ENCODE measurements around the gene HEBP1.

The HEBP1 gene

GRCh38 chr12:13022851-13023271 is 22.8 kb upstream of the HEBP1 start:
- Histone ChIP-seq H3K36me3 (ENCODE audit: control insufficient read depth in 1 of 2, insufficient read depth in 2 of 2, low read length in 2 of 2) (no peaks in the 10 kb centered on the region), H3K27me3 (ENCODE audit: low read depth, low read length) (no peaks in the 10 kb centered on the region), H3K4me3 (ENCODE audit: low read depth in 1 of 2, low read length in 2 of 2) (no peak overlapping the region), H3K27ac (ENCODE audit: low read length) (no peak overlapping the region), H3K4me1 (ENCODE audit: control insufficient read depth in 1 of 2, insufficient read depth in 2 of 2, low read length in 2 of 2) (no peaks in the 10 kb centered on the region), H3K9me3 (ENCODE audit: control insufficient read depth in 1 of 2, low read length in 2 of 2) (no peaks in the 10 kb centered on the region)

- no peaks in the 10 kb centered on the region for H3K36me3 ChIP-seq (ENCODE audit: control insufficient read depth in 1 of 2, insufficient read depth in 2 of 2, low read length in 2 of 2)
- no peaks in the 10 kb centered on the region for H3K9me3 ChIP-seq (ENCODE audit: control insufficient read depth in 1 of 2, low read length in 2 of 2)
- no peaks in the 10 kb centered on the region for H3K4me1 ChIP-seq (ENCODE audit: control insufficient read depth in 1 of 2, insufficient read depth in 2 of 2, low read length in 2 of 2)
- H3K4me3 ChIP-seq (ENCODE audit: low read depth in 1 of 2, low read length in 2 of 2) = no peak overlapping the region
- no peak overlapping the region for H3K27ac ChIP-seq (ENCODE audit: low read length)
- H3K27me3 ChIP-seq (ENCODE audit: low read depth, low read length) = no peaks in the 10 kb centered on the region
Observed at GRCh38 chr12:13011098-13011497, 11.0 kb upstream of the HEBP1 start.

GRCh38 chr12:13008741-13009380 is 8.8 kb upstream of the HEBP1 start:
- Histone ChIP-seq H3K27ac (ENCODE audit: low read length) (no peak overlapping the region), H3K9me3 (ENCODE audit: control insufficient read depth in 1 of 2, low read length in 2 of 2) (no peaks in the 10 kb centered on the region), H3K4me1 (ENCODE audit: control insufficient read depth in 1 of 2, insufficient read depth in 2 of 2, low read length in 2 of 2) (no peaks in the 10 kb centered on the region), H3K4me3 (ENCODE audit: low read depth in 1 of 2, low read length in 2 of 2) (no peak overlapping the region), H3K36me3 (ENCODE audit: control insufficient read depth in 1 of 2, insufficient read depth in 2 of 2, low read length in 2 of 2) (no peaks in the 10 kb centered on the region), H3K27me3 (ENCODE audit: low read depth, low read length) (no peaks in the 10 kb centered on the region)

GRCh38 chr12:13007496-13008233 is 7.6 kb upstream of the HEBP1 start:
- Histone ChIP-seq H3K4me1 (ENCODE audit: control insufficient read depth in 1 of 2, insufficient read depth in 2 of 2, low read length in 2 of 2) (no peaks in the 10 kb centered on the region), H3K36me3 (ENCODE audit: control insufficient read depth in 1 of 2, insufficient read depth in 2 of 2, low read length in 2 of 2) (no peaks in the 10 kb centered on the region), H3K27ac (ENCODE audit: low read length) (no peak overlapping the region), H3K4me3 (ENCODE audit: low read depth in 1 of 2, low read length in 2 of 2) (no peak overlapping the region), H3K27me3 (ENCODE audit: low read depth, low read length) (no peaks in the 10 kb centered on the region), H3K9me3 (ENCODE audit: control insufficient read depth in 1 of 2, low read length in 2 of 2) (no peaks in the 10 kb centered on the region)

DNA sequence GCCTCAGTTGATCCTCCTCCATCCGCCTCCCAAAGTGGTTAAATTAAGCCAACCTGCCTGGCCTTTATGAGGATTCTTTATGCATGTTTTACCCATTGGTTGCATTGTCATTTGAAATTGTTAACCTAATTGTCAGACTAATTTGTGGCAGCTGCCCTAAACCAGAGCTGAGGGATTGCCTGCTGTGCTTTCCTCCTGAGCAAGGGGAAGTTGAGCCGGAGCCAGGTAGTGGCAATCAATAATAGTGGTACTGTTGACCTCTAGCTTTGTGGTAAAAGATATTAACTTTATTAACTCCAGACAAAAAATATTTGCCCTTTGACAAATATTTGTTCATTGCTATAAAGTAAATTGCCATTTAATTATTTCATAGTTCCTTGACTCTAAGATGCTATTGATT is 5.6 kb upstream of the HEBP1 start:
- Histone ChIP-seq H3K4me3 (ENCODE audit: low read depth in 1 of 2, low read length in 2 of 2) (no peak overlapping the region), H3K27ac (ENCODE audit: low read length) (no peak overlapping the region), H3K36me3 (ENCODE audit: control insufficient read depth in 1 of 2, insufficient read depth in 2 of 2, low read length in 2 of 2) (no peaks in the 10 kb centered on the region), H3K27me3 (ENCODE audit: low read depth, low read length) (no peaks in the 10 kb centered on the region), H3K9me3 (ENCODE audit: control insufficient read depth in 1 of 2, low read length in 2 of 2) (no peaks in the 10 kb centered on the region), H3K4me1 (ENCODE audit: control insufficient read depth in 1 of 2, insufficient read depth in 2 of 2, low read length in 2 of 2) (no peaks in the 10 kb centered on the region)

DNA sequence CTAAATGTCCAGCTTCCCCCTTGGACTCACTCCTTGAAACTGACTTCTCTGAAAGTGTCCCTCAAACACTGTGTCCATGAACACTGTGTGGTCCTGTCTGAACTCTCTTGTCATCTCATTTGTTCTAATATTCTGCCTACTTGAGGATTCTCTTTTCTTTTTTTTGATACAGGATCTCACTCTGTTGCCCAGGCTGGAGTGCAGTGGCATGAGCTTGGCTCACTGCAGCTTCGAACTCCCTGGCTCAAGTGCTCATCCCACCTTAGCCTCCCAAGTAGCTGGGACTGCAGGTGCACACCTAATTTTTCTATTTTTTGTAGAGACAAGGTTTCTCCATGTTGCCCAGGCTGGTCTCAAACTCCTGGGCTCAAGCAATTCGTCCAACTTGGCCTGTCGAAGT is 4.9 kb upstream of the HEBP1 start:
- no peaks in the 10 kb centered on the region for H3K27me3 ChIP-seq (ENCODE audit: low read depth, low read length)
- no peak overlapping the region for H3K4me3 ChIP-seq (ENCODE audit: low read depth in 1 of 2, low read length in 2 of 2)
- no peaks in the 10 kb centered on the region for H3K4me1 ChIP-seq (ENCODE audit: control insufficient read depth in 1 of 2, insufficient read depth in 2 of 2, low read length in 2 of 2)
- no peak overlapping the region for H3K27ac ChIP-seq (ENCODE audit: low read length)
- H3K9me3 ChIP-seq (ENCODE audit: control insufficient read depth in 1 of 2, low read length in 2 of 2) = no peaks in the 10 kb centered on the region
- H3K36me3 ChIP-seq (ENCODE audit: control insufficient read depth in 1 of 2, insufficient read depth in 2 of 2, low read length in 2 of 2) = no peaks in the 10 kb centered on the region

- H3K9me3 ChIP-seq (ENCODE audit: control insufficient read depth in 1 of 2, low read length in 2 of 2) = no peaks in the 10 kb centered on the region
- H3K4me3 ChIP-seq (ENCODE audit: low read depth in 1 of 2, low read length in 2 of 2) = no peak overlapping the region
- no peaks in the 10 kb centered on the region for H3K36me3 ChIP-seq (ENCODE audit: control insufficient read depth in 1 of 2, insufficient read depth in 2 of 2, low read length in 2 of 2)
- H3K27me3 ChIP-seq (ENCODE audit: low read depth, low read length) = no peaks in the 10 kb centered on the region
- no peak overlapping the region for H3K27ac ChIP-seq (ENCODE audit: low read length)
- peaks cover 0 to 5% of the 10 kb centered on the region in 2 donors for H3K4me1 ChIP-seq (ENCODE audit: control insufficient read depth in 1 of 2, insufficient read depth in 2 of 2, low read length in 2 of 2)
Observed at GRCh38 chr12:13004361-13004760, 4.3 kb upstream of the HEBP1 start.

DNA sequence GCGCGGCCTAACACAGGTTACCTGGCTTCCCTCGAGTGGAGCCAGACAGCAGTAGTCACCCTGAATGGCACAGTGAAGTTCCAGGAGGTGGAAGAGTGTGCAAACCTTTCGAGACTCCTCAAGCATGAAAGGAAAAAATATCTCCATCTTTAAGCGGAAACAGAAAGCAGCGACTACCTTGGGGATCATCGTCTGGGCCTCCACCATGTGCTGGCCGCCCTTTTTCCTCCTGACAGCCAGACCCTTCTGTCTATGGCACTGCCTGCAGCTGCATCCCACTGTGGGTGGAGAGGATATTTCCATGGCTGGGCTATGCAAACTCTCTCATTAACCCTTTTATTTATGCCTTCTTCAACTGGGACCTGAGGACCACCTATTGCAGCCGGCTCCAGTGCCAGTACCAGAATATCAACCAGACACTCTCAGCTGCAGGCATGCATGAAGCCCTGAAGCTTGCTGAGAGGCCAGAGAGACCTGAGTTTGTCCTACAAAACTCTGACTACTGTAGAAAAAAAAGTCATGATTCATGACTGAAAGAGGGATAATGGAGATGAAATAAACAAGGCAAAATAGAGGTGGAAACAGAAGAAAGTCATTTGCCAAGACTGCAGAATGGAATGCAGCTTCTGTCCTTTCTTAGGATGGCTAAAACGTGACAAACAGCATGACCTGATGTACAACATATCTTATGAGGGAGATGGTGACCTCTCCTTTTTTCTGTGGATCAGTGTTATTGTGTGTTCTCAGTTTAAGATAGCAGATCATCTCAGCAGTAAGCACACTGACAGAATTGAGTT is 2.4 kb upstream of the HEBP1 start:
- H3K36me3 ChIP-seq (ENCODE audit: control insufficient read depth in 1 of 2, insufficient read depth in 2 of 2, low read length in 2 of 2) = no peaks in the 10 kb centered on the region
- peak overlapping the region; percentile 77 to 87 for H3K4me3 ChIP-seq (ENCODE audit: low read depth in 1 of 2, low read length in 2 of 2)
- no peaks in the 10 kb centered on the region for H3K9me3 ChIP-seq (ENCODE audit: control insufficient read depth in 1 of 2, low read length in 2 of 2)
- no peaks in the 10 kb centered on the region for H3K27me3 ChIP-seq (ENCODE audit: low read depth, low read length)
- H3K27ac ChIP-seq (ENCODE audit: low read length) = no peak overlapping the region
- H3K4me1 ChIP-seq (ENCODE audit: control insufficient read depth in 1 of 2, insufficient read depth in 2 of 2, low read length in 2 of 2) = peaks cover 0 to 21% of the 10 kb centered on the region in 2 donors

- Histone ChIP-seq H3K27me3 (ENCODE audit: low read depth, low read length) (no peaks in the 10 kb centered on the region), H3K9me3 (ENCODE audit: control insufficient read depth in 1 of 2, low read length in 2 of 2) (no peaks in the 10 kb centered on the region), H3K4me3 (ENCODE audit: low read depth in 1 of 2, low read length in 2 of 2) (peak overlapping the region; percentile 77 to 87), H3K27ac (ENCODE audit: low read length) (no peak overlapping the region), H3K36me3 (ENCODE audit: control insufficient read depth in 1 of 2, insufficient read depth in 2 of 2, low read length in 2 of 2) (no peaks in the 10 kb centered on the region), H3K4me1 (ENCODE audit: control insufficient read depth in 1 of 2, insufficient read depth in 2 of 2, low read length in 2 of 2) (peaks cover 0 to 24% of the 10 kb centered on the region in 2 donors)
Observed at GRCh38 chr12:13001775-13002040, 1.6 kb upstream of the HEBP1 start.

DNA sequence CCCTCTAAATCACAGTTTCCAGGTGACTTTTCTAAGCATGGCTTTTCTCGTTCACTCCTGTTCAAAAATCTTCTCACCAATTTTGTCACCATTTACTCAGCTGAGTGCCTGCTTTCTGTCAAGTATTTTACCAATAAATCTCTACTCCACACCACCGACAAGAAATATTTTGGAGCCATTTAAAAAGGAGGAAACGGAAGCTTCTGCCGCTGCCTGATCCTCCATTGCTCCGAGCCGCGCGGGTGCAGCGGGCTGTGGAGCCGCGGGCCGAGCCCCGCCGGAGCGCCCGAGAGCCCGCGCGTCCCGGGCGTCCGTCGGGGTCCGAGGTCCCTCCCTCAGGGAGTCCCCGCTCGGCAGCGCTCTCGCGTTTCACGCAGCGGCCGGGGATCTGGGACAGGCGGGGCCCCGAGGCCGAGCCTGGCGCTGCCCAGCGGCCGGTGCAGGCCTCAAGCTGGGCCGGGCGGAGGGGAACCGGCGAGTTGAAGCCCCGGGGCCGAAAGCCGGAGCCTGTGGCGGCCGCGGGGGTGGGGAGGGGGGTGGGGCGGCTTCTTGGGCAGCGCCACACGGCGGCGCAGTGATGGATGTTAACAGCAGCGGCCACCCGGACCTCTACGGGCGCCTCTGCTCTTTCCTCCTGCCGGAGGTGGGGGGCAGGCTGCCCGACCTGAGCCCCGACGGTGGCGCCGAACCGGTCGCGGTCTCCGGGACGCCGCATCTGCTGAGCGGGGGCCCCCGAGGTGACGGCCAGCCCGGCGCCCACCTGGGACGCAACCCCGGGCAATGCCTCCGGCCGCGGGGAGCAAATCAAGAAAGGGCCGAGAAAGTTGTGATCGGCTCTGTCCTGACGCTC is 1.1 kb upstream of the HEBP1 start:
- H3K9me3 ChIP-seq (ENCODE audit: control insufficient read depth in 1 of 2, low read length in 2 of 2) = no peaks in the 10 kb centered on the region
- peaks cover 0 to 24% of the 10 kb centered on the region in 2 donors for H3K4me1 ChIP-seq (ENCODE audit: control insufficient read depth in 1 of 2, insufficient read depth in 2 of 2, low read length in 2 of 2)

GRCh38 chr12:13000616-13000924 is 505 bp upstream of the HEBP1 start:
- peaks cover 0 to 24% of the 10 kb centered on the region in 2 donors for H3K4me1 ChIP-seq (ENCODE audit: control insufficient read depth in 1 of 2, insufficient read depth in 2 of 2, low read length in 2 of 2)
- peak overlapping the region; percentile 77 to 87 for H3K4me3 ChIP-seq (ENCODE audit: low read depth in 1 of 2, low read length in 2 of 2)
- no peaks in the 10 kb centered on the region for H3K27me3 ChIP-seq (ENCODE audit: low read depth, low read length)
- peak overlapping the region; percentile 82 for H3K27ac ChIP-seq (ENCODE audit: low read length)
- no peaks in the 10 kb centered on the region for H3K36me3 ChIP-seq (ENCODE audit: control insufficient read depth in 1 of 2, insufficient read depth in 2 of 2, low read length in 2 of 2)
- no peaks in the 10 kb centered on the region for H3K9me3 ChIP-seq (ENCODE audit: control insufficient read depth in 1 of 2, low read length in 2 of 2)

More for the DNA sequence above, 1.1 kb upstream of the HEBP1 start:
- H3K36me3 ChIP-seq (ENCODE audit: control insufficient read depth in 1 of 2, insufficient read depth in 2 of 2, low read length in 2 of 2) = no peaks in the 10 kb centered on the region
- peak overlapping the region; percentile 82 for H3K27ac ChIP-seq (ENCODE audit: low read length)
- no peaks in the 10 kb centered on the region for H3K27me3 ChIP-seq (ENCODE audit: low read depth, low read length)
- H3K4me3 ChIP-seq (ENCODE audit: low read depth in 1 of 2, low read length in 2 of 2) = peak overlapping the region; percentile 77 to 87

All from muscle layer of duodenum (tissue), 2 donors.